GM18861 (cell line): Measurements from ENCODE around the gene UBE2S.

Experiments used
- ATAC-seq: cut with Tn5 transposase; IDR thresholded peaks from one replicate; pipeline ENCODE4 v1.9.1; 2021; ENCODE audit not compliant: unreplicated experiment

The UBE2S gene

GRCh38 chr19:55384920-55385723 lies 22.5 kb downstream of the UBE2S start:
- ATAC-seq = peak; percentile 51

- ATAC-seq = no peak
Observed at GRCh38 chr19:55384131-55384919, 23.3 kb downstream of the UBE2S start, which contains the start of gene TMEM238. TSS of gene TMEM238 (minus strand) at chr19:55384292. CDS start at chr19:55384259, 33 bp downstream.

- ATAC-seq = no peak
Observed at GRCh38 chr19:55383279-55384130, 24.1 kb downstream of the UBE2S start.

- ATAC-seq = no peak
Observed at GRCh38 chr19:55382522-55383054, 25.0 kb downstream of the UBE2S start.

GRCh38 chr19:55382013-55382412 lies 25.6 kb downstream of the UBE2S start:
- ATAC-seq = no peak

- no peak for ATAC-seq
Observed at GRCh38 chr19:55379174-55379573, 28.4 kb downstream of the UBE2S start.

- ATAC-seq = no peak
Observed at GRCh38 chr19:55377356-55378131, 30.0 kb downstream of the UBE2S start.

DNA sequence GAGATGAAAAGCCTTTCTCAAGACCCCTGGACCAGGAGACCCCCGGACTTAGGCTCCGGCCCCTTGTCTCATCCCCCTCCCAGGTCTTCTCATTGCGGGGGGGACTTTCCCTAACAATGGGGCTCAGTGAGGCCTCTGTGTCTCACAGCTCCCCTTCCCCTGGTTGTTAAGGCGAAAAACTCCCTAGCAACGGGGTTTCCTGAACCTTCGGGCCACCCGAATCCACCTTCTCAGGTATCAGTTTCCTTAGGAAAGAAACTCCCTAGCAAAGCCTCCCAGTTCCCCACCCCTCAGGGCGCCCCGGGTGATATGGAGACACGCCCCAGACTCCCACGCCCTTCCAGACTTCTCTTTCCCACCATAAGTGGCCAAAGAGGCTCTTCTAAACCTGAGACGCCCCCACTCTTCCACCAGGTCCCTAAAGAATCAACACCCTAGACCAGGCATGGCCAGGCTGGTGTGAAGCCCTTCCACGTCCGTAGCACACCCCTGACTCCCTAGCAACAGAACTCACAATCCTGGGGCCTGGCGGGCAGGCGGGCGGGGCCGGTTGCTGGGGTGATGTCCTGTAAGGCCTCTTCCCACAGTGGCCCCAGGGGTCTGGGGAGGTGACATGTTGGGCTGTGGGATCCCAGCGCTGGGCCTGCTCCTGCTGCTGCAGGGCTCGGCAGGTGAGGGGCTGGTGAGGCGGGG lies 31.2 kb downstream of the UBE2S start, which contains the start of gene TMEM190:
Gene TMEM190 (plus strand): TSS at position 586 of the 693 bp plus-strand sequence. CDS start 28 bp downstream, at position 614.
- ATAC-seq = no peak

GRCh38 chr19:55373993-55374757 lies 33.4 kb downstream of the UBE2S start:
- ATAC-seq = no peak

- ATAC-seq = no peak
Observed at GRCh38 chr19:55373306-55373992, 34.1 kb downstream of the UBE2S start.

- no peak for ATAC-seq
Observed at GRCh38 chr19:55372316-55373081, 35.1 kb downstream of the UBE2S start.

- no peak for ATAC-seq
Observed at GRCh38 chr19:55370305-55370988, 37.1 kb downstream of the UBE2S start, which contains the start of gene IL11. TSS of gene IL11 (minus strand) at chr19:55370463. CDS start at chr19:55370310, 153 bp downstream.

DNA sequence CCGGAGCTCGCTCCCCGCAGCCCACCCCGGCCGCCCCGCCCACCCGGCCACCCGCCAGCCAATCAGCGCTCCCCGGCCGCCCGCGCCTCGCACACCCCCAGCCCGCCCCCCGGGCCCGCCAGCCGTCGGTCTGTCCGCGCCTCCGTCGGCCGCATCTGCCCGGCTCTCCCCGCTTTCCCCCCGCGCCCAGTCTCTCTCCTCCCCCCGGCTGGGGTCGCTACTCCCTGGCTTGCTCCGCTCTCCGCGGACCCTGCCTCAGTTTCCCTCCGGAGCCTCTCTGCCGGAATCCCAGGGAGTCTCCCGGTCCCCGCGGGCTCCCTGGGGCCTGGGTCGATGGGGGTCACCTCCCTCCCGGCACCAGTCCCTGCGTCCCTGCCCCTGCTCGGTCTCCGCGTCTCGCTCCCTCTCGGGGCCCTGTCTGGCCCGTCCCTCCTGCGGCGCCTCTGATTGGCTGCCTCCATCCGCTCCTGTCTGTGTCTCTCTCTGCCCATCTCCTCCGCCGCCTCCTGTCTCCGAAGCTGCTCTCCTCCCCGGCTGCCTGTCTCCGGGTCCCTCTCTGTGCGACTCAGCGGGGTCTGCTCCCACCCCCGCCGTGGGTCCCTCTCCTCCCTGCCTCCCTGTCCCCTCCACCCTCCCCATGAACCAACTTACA lies 37.8 kb downstream of the UBE2S start:
- no peak for ATAC-seq

DNA sequence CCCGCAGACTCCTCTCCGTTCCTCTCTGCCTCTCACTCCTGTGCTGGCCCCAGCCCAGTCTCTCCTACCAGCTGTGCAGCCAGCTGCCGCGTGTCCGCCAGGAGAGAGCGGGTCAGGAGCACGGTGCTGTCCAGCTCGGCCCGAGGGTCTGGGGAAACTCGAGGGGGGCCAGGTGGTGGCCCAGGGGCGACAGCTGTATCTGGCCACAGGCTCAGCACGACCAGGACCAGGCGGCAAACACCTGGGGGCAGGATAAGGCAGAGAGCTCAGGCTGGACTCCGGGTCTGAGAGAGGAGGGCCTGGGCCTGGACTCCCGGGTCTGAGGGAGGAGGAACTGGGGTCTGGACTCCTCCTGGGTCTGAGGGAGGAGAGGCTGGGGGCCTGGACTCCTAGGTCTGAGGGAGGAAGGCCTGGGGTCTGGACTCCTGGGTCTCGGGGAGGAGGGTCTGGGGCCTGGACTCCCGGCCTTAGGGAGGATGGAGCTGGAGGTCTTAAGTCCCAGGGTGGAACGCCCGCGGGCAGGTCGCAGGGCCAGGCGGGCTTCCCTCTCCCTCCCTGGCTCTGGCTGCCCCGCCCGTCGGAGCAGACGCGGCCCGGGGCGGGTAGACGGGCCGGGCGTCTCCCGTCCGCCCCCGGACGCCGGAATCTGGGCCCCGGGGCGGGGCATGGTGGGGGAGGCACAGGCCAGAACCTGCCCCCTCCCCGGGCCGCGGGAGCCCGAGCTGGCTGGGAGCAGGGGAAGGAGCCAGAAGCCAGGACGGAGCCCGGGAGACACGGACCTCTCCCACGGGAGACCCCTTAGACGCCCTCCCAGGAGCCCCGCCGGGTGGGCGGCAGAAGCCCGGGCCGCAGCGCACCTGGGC lies 38.7 kb downstream of the UBE2S start:
- ATAC-seq = no peak

DNA sequence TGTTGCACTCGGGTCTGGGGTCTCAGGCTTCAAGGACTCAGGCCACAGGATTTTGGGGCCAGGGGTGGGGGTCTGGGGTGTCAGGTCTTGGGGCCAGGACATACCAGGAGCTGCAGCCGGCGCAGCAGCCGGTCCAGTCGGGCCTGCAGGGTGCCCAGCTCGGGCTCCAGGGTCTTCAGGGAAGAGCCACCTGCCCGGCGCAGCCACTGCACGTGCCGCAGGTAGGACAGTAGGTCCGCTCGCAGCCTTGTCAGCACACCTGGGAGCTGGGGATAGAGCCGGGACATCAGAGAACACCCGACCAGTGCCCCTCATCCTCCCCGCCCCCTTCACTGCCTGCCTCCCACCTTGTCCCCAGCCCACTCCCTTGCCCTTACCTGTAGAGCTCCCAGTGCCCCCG lies 39.5 kb downstream of the UBE2S start:
- ATAC-seq = no peak
